ENCODE results near the gene SMNDC1. TPM values are rescaled to one million over a fixed set of nuclear protein-coding genes. Genes with fewer than 3 reads are reported as not detected.
A peak's percentile ranks its signal among the peaks of the same experiment; 100 is the strongest.

SMNDC1 gene
- total RNA-seq, 1 donor from 2014 or later, result 46.7 TPM

GRCh38 chr10:110353244-110354119, 48.8 kb upstream of the SMNDC1 start:
- Histone ChIP-seq H3K4me1 (ENCODE audit: insufficient read depth, low read length) (peaks cover 42% of the 10 kb centered on the region), H3K4me2 (ENCODE audit: low read length) (peak overlapping the region; percentile 72), H3K9me3 (ENCODE audit: insufficient read depth, low read depth, low read length) (no peaks in the 10 kb centered on the region), H3K36me3 (ENCODE audit: insufficient read depth, low read length) (no peaks in the 10 kb centered on the region), H3K27me3 (ENCODE audit: insufficient read depth, low read length) (no peaks in the 10 kb centered on the region), H3K27ac (ENCODE audit: low read depth, low read length) (peak overlapping the region; percentile 71), H2AFZ (ENCODE audit: low read depth, low read length) (peak overlapping the region; percentile 3), H3K79me2 (ENCODE audit: insufficient read depth, low read length) (no peaks in the 10 kb centered on the region), H3K9ac (ENCODE audit: low read length) (peak overlapping the region; percentile 76), H4K20me1 (ENCODE audit: insufficient read depth, low read length) (no peaks in the 10 kb centered on the region), H3K4me3 (ENCODE audit: insufficient read depth, low read depth, low read length) (no peak overlapping the region)
- H3K4me3 Mint-ChIP-seq (ENCODE audit: unreplicated experiment), result peak overlapping the region; percentile 21
- peak overlapping the region; percentile 96 for H3K27ac Mint-ChIP-seq (ENCODE audit: unreplicated experiment)
- H3K36me3 Mint-ChIP-seq (ENCODE audit: low read depth, unreplicated experiment), result no peaks in the 10 kb centered on the region
- peaks cover 32% of the 10 kb centered on the region for H3K4me1 Mint-ChIP-seq (ENCODE audit: low read depth, unreplicated experiment)
- no peak for TF ChIP-seq CTCF (IDR thresholded peaks at IDR 0.05; ENCODE audit: insufficient read depth, low read depth, low read length)
- H3K27me3 Mint-ChIP-seq (ENCODE audit: low read depth, unreplicated experiment), result peaks cover 3% of the 10 kb centered on the region
- DNase-seq (ENCODE audit: low read depth) (peak; percentile 94), FAIRE-seq (peak; percentile 77)
- no peaks in the 10 kb centered on the region for H3K9me3 Mint-ChIP-seq (ENCODE audit: unreplicated experiment)

- TF ChIP-seq EZH2 (IDR thresholded peaks at IDR 0.05; ENCODE audit: insufficient read depth, low read length) (no peak), CTCF (IDR thresholded peaks at IDR 0.05; ENCODE audit: insufficient read depth, low read depth, low read length) (no peak)
- H3K4me3 ChIP-seq (ENCODE audit: insufficient read depth, low read depth, low read length), result no peak overlapping the region
- H3K4me2 ChIP-seq (ENCODE audit: low read length), result peak overlapping the region; percentile 72
- no peaks in the 10 kb centered on the region for H3K36me3 ChIP-seq (ENCODE audit: insufficient read depth, low read length)
- H3K36me3 Mint-ChIP-seq (ENCODE audit: low read depth, unreplicated experiment), result no peaks in the 10 kb centered on the region
- H3K27ac Mint-ChIP-seq (ENCODE audit: unreplicated experiment), result peak overlapping the region; percentile 96
- H4K20me1 ChIP-seq (ENCODE audit: insufficient read depth, low read length), result no peaks in the 10 kb centered on the region
- H2AFZ ChIP-seq (ENCODE audit: low read depth, low read length), result no peak overlapping the region
- no peaks in the 10 kb centered on the region for H3K9me3 Mint-ChIP-seq (ENCODE audit: unreplicated experiment)
- DNase-seq (ENCODE audit: low read depth) (no peak), FAIRE-seq (no peak)
- peaks cover 37% of the 10 kb centered on the region for H3K4me1 ChIP-seq (ENCODE audit: insufficient read depth, low read length)
- H3K9ac ChIP-seq (ENCODE audit: low read length), result peak overlapping the region; percentile 76
- H3K27me3 Mint-ChIP-seq (ENCODE audit: low read depth, unreplicated experiment), result peaks cover 4% of the 10 kb centered on the region
- H3K27ac ChIP-seq (ENCODE audit: low read depth, low read length), result peak overlapping the region; percentile 71
- H3K9me3 ChIP-seq (ENCODE audit: insufficient read depth, low read depth, low read length), result no peaks in the 10 kb centered on the region
- H3K4me3 Mint-ChIP-seq (ENCODE audit: unreplicated experiment), result no peak overlapping the region
- H3K27me3 ChIP-seq (ENCODE audit: insufficient read depth, low read length), result no peaks in the 10 kb centered on the region
- peaks cover 28% of the 10 kb centered on the region for H3K4me1 Mint-ChIP-seq (ENCODE audit: low read depth, unreplicated experiment)
- H3K79me2 ChIP-seq (ENCODE audit: insufficient read depth, low read length), result no peaks in the 10 kb centered on the region
These were observed 48.2 kb upstream of the SMNDC1 start for GRCh38 chr10:110352930-110353243.

GRCh38 chr10:110350812-110351211, 46.1 kb upstream of the SMNDC1 start:
- Histone ChIP-seq H3K4me1 (ENCODE audit: insufficient read depth, low read length) (peaks cover 21% of the 10 kb centered on the region), H3K27ac (ENCODE audit: low read depth, low read length) (no peak overlapping the region), H3K27me3 (ENCODE audit: insufficient read depth, low read length) (no peaks in the 10 kb centered on the region), H3K79me2 (ENCODE audit: insufficient read depth, low read length) (no peaks in the 10 kb centered on the region), H3K4me3 (ENCODE audit: insufficient read depth, low read depth, low read length) (no peak overlapping the region), H3K9me3 (ENCODE audit: insufficient read depth, low read depth, low read length) (no peaks in the 10 kb centered on the region), H3K4me2 (ENCODE audit: low read length) (no peak overlapping the region), H3K36me3 (ENCODE audit: insufficient read depth, low read length) (no peaks in the 10 kb centered on the region), H3K9ac (ENCODE audit: low read length) (no peak overlapping the region), H2AFZ (ENCODE audit: low read depth, low read length) (no peak overlapping the region), H4K20me1 (ENCODE audit: insufficient read depth, low read length) (no peaks in the 10 kb centered on the region)
- TF ChIP-seq CTCF (IDR thresholded peaks at IDR 0.05; ENCODE audit: insufficient read depth, low read depth, low read length), result no peak
- no peak for TF ChIP-seq EZH2 (IDR thresholded peaks at IDR 0.05; ENCODE audit: insufficient read depth, low read length)
- DNase-seq (ENCODE audit: low read depth) (peak; percentile 90), FAIRE-seq (no peak)
- Mint-ChIP-seq H3K27ac (ENCODE audit: unreplicated experiment) (no peak overlapping the region), H3K4me3 (ENCODE audit: unreplicated experiment) (no peak overlapping the region), H3K27me3 (ENCODE audit: low read depth, unreplicated experiment) (peaks cover 13% of the 10 kb centered on the region), H3K9me3 (ENCODE audit: unreplicated experiment) (no peaks in the 10 kb centered on the region), H3K36me3 (ENCODE audit: low read depth, unreplicated experiment) (no peaks in the 10 kb centered on the region), H3K4me1 (ENCODE audit: low read depth, unreplicated experiment) (peaks cover 18% of the 10 kb centered on the region)
